Smooth muscle cell (in vitro differentiated cells): ENCODE results near the gene ZNF330. TPM values are rescaled to one million over a fixed set of nuclear protein-coding genes. Genes with fewer than 3 reads are reported as not detected.

Experiments used
- DNase-seq: peaks from one replicate; lab custom pipeline; 2025; ENCODE audit not compliant: unreplicated experiment; lab: John Stamatoyannopoulos, UW
- H2AFZ ChIP-seq: fragments of 200-600 bp; sonication (generic); 2 replicates; pipeline ENCODE4 v1.6.0; 2016; ENCODE audit warnings: antibody characterized with exemption, low read depth, mild to moderate bottlenecking
- H3F3A ChIP-seq: fragments of 200-600 bp; sonication (generic); 2 replicates; pipeline ENCODE4 v1.6.0; 2017; ENCODE audit warnings: antibody characterized with exemption, low read depth
- H3K27ac ChIP-seq: fragments of 200-600 bp; sonication (generic); 2 replicates; pipeline ENCODE4 v1.5.1; 2016; ENCODE audit warnings: low read depth, mild to moderate bottlenecking
- H3K27me3 ChIP-seq: fragments of 200-600 bp; sonication (generic); 2 replicates; pipeline ENCODE4 v1.6.1; 2016; ENCODE audit warnings: low read depth, mild to moderate bottlenecking
- H3K36me3 ChIP-seq: fragments of 200-600 bp; sonication (generic); 2 replicates; pipeline ENCODE4 v1.5.1; 2016; ENCODE audit warnings: low read depth
- H3K4me1 ChIP-seq: fragments of 200-600 bp; sonication (generic); 2 replicates; pipeline ENCODE4 v1.5.1; 2016; ENCODE audit warnings: low read depth
- H3K4me2 ChIP-seq: fragments of 200-600 bp; sonication (generic); 2 replicates; pipeline ENCODE4 v1.6.0; 2016; ENCODE audit warnings: mild to moderate bottlenecking
- H3K4me3 ChIP-seq: fragments of 200-600 bp; sonication (generic); 2 replicates; pipeline ENCODE4 v1.5.1; 2016; ENCODE audit warnings: mild to moderate bottlenecking
- H3K79me2 ChIP-seq: fragments of 200-600 bp; sonication (generic); 2 replicates; pipeline ENCODE4 v1.6.0; 2016; ENCODE audit warnings: low read depth, mild to moderate bottlenecking
- H3K9ac ChIP-seq: fragments of 200-600 bp; sonication (generic); 2 replicates; pipeline ENCODE4 v1.6.0; 2016; ENCODE audit warnings: low read depth
- H3K9me3 ChIP-seq: fragments of 200-600 bp; sonication (generic); replicated peaks from 2 replicates; pipeline ENCODE4 v1.5.1; 2016; ENCODE audit warnings: low read depth
- H4K20me1 ChIP-seq: fragments of 200-600 bp; sonication (generic); 2 replicates; pipeline ENCODE4 v1.6.0; 2016; ENCODE audit warnings: low read depth
- CTCF ChIP-seq: fragments of 200-600 bp; sonication (generic); IDR thresholded peaks from 2 replicates; pipeline ENCODE4 v1.5.1; 2017; ENCODE audit warnings: borderline replicate concordance, mild to moderate bottlenecking, antibody characterized with exemption; ENCODE audit not compliant: insufficient read depth, poor library complexity, severe bottlenecking
- WGBS: methylation state at CpG from one replicate; pipeline ENCODE4 v1.1.7; 2016; ENCODE audit warnings: low lambda C conversion rate; 5-methylcytosine and 5-hydroxymethylcytosine counted together
- polyA plus RNA-seq: library from polyadenylated mRNA; unstranded; fragments of >200 nt; fragmentation: Nextera tagmentation; extraction: Ambion mirVana; gene quantifications from 2 replicates; pipeline ENCODE4 v1.2.1, GENCODE V29; 2016
- total RNA-seq: library from RNA; depleted of rRNA; stranded (reverse); fragments of >200 nt; gene quantifications from 2 replicates; pipeline ENCODE4 v1.2.3, GENCODE V29; 2014

ZNF330 gene
- 21.3 and 26.8 TPM in 2 replicates for total RNA-seq
- 19.0 and 23.8 TPM in 2 replicates for polyA plus RNA-seq

- H3K36me3 ChIP-seq, result peaks cover 7% of the 10 kb centered on the region
- H3K27ac ChIP-seq, result peak within 1 kb of the TSS; percentile 94
- H3K9me3 ChIP-seq, result no peaks in the 10 kb centered on the region
- H2AFZ ChIP-seq, result peak within 1 kb of the TSS; percentile 97
- TF ChIP-seq CTCF, result peak; percentile 11
- H3K79me2 ChIP-seq, result peaks cover 45% of the 10 kb centered on the region
- peak; percentile 75 for DNase-seq
- 1% methylated on average over 51 of the region's 57 CpGs for WGBS
- H3F3A ChIP-seq, result no peaks in the 10 kb centered on the region
- H3K27me3 ChIP-seq, result no peaks in the 10 kb centered on the region
- H3K4me1 ChIP-seq, result peaks cover 13% of the 10 kb centered on the region
- peak within 1 kb of the TSS; percentile 97 for H3K9ac ChIP-seq
- no peaks in the 10 kb centered on the region for H4K20me1 ChIP-seq
- H3K4me3 ChIP-seq, result peak within 1 kb of the TSS; percentile 90
- H3K4me2 ChIP-seq, result peak within 1 kb of the TSS; percentile 93
These were observed at the start of gene ZNF330 for GRCh38 chr4:141220691-141221659. Gene ZNF330, plus strand, starts transcription at chr4:141220895. Its CDS starts 1,477 bp downstream, at chr4:141222372.

- DNase-seq, result no peak
- Histone ChIP-seq H3K27me3 (peaks cover 9% of the 10 kb centered on the region), H3K4me2 (no peak overlapping the region), H3K9ac (no peak overlapping the region), H2AFZ (no peak overlapping the region), H3K4me3 (no peak overlapping the region), H3K9me3 (no peaks in the 10 kb centered on the region), H3K4me1 (no peaks in the 10 kb centered on the region), H3K27ac (no peak overlapping the region), H4K20me1 (no peaks in the 10 kb centered on the region), H3K79me2 (no peaks in the 10 kb centered on the region), H3K36me3 (no peaks in the 10 kb centered on the region), H3F3A (no peaks in the 10 kb centered on the region)
- no peak for TF ChIP-seq CTCF
- WGBS, result 67% methylated on average over 1 of the region's 1 CpG
These were observed 46.2 kb upstream of the ZNF330 start for GRCh38 chr4:141174457-141174856.

GRCh38 chr4:141177171-141177570 lies 43.5 kb upstream of the ZNF330 start:
- no peaks in the 10 kb centered on the region for H3F3A ChIP-seq
- H4K20me1 ChIP-seq, result no peaks in the 10 kb centered on the region
- TF ChIP-seq CTCF, result no peak
- no peak overlapping the region for H3K4me2 ChIP-seq
- H3K9me3 ChIP-seq, result no peaks in the 10 kb centered on the region
- no peak overlapping the region for H2AFZ ChIP-seq
- no peak overlapping the region for H3K27ac ChIP-seq
- H3K4me3 ChIP-seq, result no peak overlapping the region
- H3K36me3 ChIP-seq, result no peaks in the 10 kb centered on the region
- no peaks in the 10 kb centered on the region for H3K79me2 ChIP-seq
- no peaks in the 10 kb centered on the region for H3K27me3 ChIP-seq
- H3K4me1 ChIP-seq, result no peaks in the 10 kb centered on the region
- DNase-seq, result no peak
- no peak overlapping the region for H3K9ac ChIP-seq
- 86% methylated on average over 1 of the region's 1 CpG for WGBS
